ENCODE measurements around the gene NIPAL3.

- TF ChIP-seq CTCF (IDR thresholded peaks at IDR 0.05; ENCODE audit: poor library complexity, severe bottlenecking) (no peak), TAF1 (IDR thresholded peaks at IDR 0.05; ENCODE audit: low read depth) (no peak)
Measured at GRCh38 chr1:24498589-24498988, 83.0 kb downstream of the NIPAL3 start.
